GM19452 (cell line): ENCODE results near the gene RPS4Y2.

Experiments used
- ATAC-seq: cut with Tn5 transposase; IDR thresholded peaks from one replicate; pipeline ENCODE4 v1.9.1; 2021; ENCODE audit not compliant: unreplicated experiment

The RPS4Y2 gene

DNA sequence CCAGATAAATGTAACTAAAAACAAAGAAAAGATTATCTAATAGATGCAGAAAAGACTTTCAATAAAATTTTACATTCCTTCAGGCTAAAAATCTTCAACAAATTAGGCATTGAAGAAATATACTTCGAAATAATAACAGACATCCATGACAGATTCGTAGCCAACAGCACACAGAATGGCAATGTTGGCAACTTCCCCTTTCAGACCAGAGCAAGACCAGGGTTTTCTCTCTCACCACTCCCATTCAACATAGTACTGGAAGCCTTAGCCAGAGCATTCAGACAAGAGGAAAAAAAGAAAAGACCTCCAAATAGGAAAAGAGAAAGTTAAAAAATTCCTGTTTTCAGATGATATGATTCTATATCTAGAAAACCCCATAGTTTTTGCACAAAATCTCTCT lies 61.2 kb downstream of the RPS4Y2 start:
- ATAC-seq, result no peak
